GM19043 (cell line): ENCODE data around the gene DLG2.

Experiments used
- ATAC-seq: cut with Tn5 transposase; IDR thresholded peaks from one replicate; pipeline ENCODE4 v1.9.1; 2021; ENCODE audit warnings: low read depth; ENCODE audit not compliant: unreplicated experiment

The DLG2 gene

DNA sequence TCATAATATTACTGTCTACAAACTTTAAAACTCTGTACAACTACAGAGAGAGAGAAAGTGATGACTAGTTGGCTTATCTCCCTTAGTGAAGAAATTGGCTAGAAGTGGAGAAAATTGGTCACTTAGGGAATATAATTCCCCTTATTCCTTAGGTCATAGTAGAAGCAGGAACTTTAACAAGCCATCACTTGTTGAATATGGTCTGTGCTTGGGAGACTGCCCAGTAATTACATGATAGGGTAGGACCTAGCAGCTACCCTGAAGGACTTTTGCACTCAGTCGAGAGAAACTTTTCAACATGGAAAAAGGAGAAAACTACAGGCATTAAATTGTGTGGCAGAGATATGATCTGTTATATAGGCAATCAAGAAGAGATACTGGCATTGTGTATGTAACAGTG, 1764.5 kb downstream of the DLG2 start:
- no peak for ATAC-seq

GRCh38 chr11:83862033-83862432, 1765.1 kb downstream of the DLG2 start:
- ATAC-seq: no peak

GRCh38 chr11:83858694-83859093, 1768.5 kb downstream of the DLG2 start:
- ATAC-seq: no peak

DNA sequence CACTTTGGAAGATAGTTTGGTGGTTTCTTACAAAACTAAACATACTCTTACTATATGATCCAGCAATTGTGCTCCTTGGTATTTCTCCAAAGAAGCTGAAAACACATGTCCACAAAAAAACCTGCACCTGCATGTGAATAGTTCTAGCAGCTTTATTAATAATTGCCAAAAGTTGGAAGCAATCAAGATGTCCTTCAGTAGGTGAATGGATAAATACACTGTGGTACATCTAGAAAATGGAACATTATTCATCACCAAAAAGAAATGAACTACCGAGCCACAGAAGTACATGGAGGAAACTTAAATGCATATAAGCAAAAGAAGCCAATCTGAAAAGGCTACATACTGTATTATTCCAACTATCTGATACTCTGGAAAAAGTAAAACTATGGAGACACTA, 1771.9 kb downstream of the DLG2 start:
- ATAC-seq: no peak

DNA sequence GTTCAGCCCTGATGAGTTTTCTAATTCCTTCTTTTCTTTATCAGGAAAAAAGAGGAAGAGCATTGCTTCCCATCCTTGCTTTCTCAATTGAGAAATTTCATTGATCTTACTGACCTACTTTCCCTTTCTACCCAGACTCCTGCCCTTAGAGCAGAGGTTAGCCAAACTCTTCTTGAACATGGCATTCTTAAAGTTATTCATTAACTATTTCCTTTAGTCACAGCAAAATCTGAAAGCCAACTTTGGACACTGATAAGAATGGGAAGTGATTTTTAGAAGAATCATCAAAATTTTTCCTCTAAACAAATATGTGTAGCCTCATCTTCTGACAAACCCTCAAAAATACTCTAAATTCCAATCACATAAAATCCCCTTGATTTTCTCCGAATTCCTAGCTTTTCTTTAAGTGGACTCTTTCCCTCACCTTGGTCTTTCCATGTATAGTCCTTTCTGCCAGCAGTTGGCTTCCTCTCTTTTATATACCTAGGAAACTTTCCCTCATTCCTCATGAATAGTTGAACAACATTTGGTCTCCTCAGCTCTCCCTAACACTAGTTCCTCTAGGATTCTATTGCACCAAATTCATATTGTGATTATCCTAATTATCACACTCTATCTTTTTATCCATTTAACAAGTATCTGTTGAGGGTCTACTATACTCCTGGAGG, 1774.2 kb downstream of the DLG2 start:
- ATAC-seq: no peak

- ATAC-seq: no peak
These were observed 1775.1 kb downstream of the DLG2 start for GRCh38 chr11:83852012-83852411.

GRCh38 chr11:83847467-83848034, 1779.6 kb downstream of the DLG2 start:
- no peak for ATAC-seq

GRCh38 chr11:83845797-83846196, 1781.3 kb downstream of the DLG2 start:
- no peak for ATAC-seq

DNA sequence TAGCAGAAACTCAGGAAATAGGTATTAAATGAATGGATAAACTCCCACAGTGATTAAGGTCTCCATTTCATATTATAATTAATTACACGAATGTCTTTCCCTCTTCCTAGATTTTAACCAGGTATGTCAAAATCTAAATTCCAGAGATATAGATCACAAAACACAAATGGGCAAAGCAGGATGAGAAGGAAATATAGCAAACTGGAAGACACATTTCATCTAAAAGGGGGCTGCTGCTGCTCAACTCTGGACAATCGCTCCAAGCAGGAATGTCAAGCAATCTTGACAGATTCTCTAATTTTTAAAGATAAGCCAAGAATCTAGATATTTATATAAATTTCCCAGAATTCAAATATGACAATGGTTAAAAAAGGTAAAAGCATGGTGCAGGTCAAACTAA, 1786.8 kb downstream of the DLG2 start:
- ATAC-seq: no peak

- ATAC-seq: peak; percentile 67
These were observed 1790.1 kb downstream of the DLG2 start for GRCh38 chr11:83836883-83837654.

DNA sequence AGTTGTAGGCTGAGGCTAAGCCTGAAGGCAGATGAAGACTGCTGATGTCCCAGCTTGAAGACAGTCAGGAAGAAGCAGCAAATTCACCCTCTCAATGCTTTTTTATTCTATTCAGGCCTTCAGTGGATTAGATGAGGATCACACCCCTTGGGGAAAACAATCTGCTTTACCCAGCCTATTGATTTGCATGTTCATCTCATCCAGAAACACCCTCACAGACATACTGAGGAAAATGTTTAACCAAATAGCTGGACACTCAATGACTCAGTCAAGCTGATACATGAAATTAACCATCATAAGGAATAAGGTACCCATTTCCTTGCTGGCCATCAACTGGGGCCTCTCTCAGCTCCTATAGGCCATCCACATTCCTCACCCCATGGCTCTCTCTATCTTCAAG, 1791.1 kb downstream of the DLG2 start:
- no peak for ATAC-seq

DNA sequence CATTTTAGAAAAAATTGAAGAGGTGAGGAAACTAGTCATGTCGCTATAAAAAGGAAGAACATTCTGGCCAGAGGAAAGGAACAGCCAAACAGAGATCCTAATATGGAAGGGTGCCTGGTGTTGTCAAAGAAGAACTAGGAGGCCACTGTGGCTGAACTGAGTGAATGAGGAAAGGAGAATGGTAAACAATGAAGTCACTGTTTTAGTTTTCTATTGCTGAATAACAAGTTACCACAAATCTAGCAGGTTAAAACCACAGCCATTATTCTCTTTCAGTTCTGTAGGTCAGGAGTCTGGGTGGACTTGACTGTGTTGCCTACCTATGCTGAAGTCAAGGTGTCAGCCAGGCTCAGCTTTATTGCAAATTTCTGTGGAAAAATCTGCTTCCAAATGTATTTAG, 1791.7 kb downstream of the DLG2 start:
- ATAC-seq: peak; percentile 79

DNA sequence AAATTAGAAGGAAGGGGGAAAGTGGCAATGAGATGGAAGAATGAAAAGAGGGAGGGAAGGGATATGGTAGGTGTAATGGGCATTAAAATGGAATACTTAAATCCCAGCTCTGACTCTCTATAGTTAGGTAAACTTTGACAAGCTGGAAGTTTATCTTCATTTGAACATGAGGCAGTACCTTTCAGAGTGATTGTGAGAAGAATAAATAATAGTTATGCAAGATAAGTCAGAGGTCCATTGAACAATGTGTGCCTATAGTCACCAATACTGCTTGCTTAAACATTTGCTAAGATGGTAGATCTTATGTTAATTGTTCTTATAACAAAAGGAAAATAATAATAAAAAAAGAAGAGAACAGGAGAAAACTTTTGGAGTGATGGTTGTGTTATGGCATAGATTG, 1795.2 kb downstream of the DLG2 start:
- ATAC-seq: no peak

DNA sequence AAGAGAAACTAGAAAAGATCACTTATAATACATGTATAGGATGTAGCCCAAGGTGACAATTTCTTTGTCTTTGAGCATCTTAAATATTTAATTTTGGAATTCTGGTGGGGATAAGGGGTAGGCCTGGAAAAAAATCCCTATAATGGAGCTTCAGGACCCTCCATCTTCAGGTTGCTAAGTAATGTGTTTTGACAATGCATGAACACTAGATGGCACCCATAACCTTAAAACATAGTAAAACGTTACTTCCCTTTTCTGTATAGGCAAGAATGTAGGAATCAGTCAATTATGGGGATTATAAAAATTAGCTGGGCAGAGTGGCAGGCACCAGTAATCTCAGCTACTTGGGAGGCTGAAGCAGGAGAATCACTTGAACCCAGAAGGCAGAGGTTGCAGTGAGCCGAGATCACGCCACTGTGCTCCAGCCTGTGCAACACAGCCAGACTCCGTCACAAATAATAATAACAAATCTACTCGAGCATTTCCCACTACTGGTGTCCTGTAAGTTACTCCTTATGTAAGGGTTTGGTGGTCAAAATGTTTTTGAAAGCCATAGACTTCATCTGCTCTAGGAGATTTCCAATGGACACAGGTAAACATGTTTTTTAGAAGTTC, 1799.1 kb downstream of the DLG2 start:
- ATAC-seq: peak; percentile 85

DNA sequence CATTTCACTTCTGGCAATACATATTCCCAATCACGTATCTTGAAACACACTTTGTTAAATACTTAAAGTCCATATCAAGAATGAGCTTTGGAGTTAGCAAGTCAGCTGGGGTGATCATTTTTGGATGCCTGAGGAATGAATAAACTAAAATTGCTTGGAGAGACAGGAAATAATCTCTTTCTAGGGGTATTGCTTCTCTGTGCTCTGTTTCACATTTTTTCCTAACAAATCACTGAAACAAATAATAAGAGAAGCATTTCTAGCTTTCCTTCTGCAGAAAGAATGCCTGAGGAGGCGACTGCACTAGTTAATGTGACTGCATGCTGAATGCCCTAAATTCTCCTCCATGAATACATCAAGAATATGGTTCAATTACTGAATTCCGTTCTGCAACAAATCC, 1799.6 kb downstream of the DLG2 start:
- no peak for ATAC-seq

- ATAC-seq: no peak
These were observed 1801.1 kb downstream of the DLG2 start for GRCh38 chr11:83826078-83826477.

DNA sequence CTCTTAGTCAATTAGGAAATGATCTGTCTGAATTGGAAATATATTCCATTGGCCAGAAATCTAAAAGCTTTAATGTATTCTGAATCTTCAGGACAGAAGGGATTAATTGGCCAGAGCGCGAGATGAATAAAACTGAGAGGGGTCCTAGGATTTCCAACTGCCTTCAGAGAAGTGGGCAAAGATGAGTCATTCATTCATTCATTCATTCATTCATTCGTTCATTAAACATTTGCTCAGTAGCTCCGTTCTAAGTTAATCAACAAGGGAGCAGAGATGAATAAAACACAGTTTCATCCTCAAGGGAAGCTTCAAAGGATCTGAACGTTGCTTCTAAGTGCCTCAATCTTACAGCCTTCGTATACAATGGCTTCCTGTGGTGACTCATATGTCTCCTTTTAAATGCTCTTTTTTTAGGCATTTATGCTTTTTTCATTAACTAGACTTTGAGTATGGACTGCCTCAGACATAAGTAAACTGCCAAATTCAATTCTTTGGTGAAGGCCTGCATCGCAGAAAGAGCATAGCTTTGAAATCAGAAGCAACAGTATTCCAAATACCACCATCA, 1803.6 kb downstream of the DLG2 start:
- no peak for ATAC-seq

- no peak for ATAC-seq
These were observed 1807.1 kb downstream of the DLG2 start for GRCh38 chr11:83819931-83820549.

DNA sequence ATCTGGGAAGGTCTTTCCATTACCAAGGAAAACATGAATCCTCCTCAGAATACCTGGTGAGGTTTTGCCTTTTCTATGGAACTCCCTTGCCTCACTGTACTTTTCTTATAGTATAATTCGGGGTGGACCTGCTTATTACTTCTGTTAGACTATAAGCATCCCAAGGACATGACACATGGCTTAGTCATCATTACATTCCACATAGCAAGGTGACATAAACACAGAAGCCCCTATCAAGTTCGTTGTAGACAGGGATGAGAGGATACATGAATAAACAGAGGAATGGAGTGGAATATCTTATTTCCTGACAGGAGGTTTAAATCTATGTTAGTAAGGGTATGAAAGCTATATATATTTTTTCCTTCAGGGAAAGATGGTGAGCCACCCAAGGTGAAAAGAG, 1808.8 kb downstream of the DLG2 start:
- no peak for ATAC-seq

DNA sequence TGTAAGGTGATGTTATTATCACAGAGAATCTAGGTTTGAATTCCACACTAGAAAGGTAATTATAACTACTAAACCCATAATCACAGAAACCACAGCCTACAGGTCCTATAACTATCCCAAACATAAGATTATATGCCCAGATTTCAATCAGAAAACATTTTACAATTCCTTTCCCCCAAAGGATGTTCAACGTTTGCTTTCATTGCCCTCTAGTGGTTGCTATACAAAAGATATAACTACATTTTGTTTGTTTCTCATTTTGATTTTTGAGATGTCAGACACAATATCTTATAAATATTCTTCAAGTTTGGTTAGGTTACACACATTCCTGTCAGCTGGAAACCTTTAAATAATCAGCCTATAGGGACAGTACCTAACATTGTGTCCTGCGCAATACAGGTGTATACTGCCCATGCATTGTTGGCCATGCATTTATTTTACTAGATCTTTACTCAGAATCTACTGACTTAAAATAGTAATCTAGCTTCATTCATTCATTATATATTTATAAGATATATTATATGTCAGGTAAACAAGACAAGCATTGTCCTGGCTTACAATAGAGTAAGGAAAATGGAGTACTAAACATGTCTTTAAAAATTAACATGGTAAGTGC, 1810.5 kb downstream of the DLG2 start:
- ATAC-seq: no peak
